Pancreas (tissue), 10 donors: ENCODE results near the gene CAMK1D. TPM values are rescaled to one million over a fixed set of nuclear protein-coding genes. Genes with fewer than 3 reads are reported as not detected.

Source experiments
- ATAC-seq, 4 donors: fragments of 200-7000 bp; cut with Tn5 transposase; one replicate each; pipeline versions ENCODE4 v1.8.0 to v1.9.1; 2020; ENCODE audit warnings: mild to moderate bottlenecking in 4 of 4, moderate library complexity in 4 of 4
- DNase-seq, 6 donors: peaks; one replicate each; pipeline ENCODE4 v3.0.0-alpha.2; 2020
- FAIRE-seq: peaks from 2 replicates; lab custom pipeline; 2012; peaks lifted over from hg19 to GRCh38; lab: Jason Lieb, UNC
- H3K27ac ChIP-seq, 4 donors: fragments of 200-600 bp; sonication (generic); 1 replicate in 3 of 4; 2 replicates in 1 of 4; pipeline versions ENCODE4 v1.5.0 to v1.8.0; 2020
- H3K27me3 ChIP-seq, 4 donors: fragments of 200-600 bp; one replicate each; pipeline ENCODE4 v1.8.0; 2021
- H3K36me3 ChIP-seq, 3 donors: fragments of 200-600 bp; sonication (generic) in 1 of 3; one replicate each; pipeline versions ENCODE4 v1.5.0 to v1.8.0; 2020 to 2021
- H3K4me1 ChIP-seq, 3 donors: fragments of 200-600 bp; one replicate each; pipeline ENCODE4 v1.8.0; 2021
- H3K4me3 ChIP-seq, 4 donors: fragments of 200-600 bp; sonication (generic) in 2 of 4; one replicate each; pipeline versions ENCODE4 v1.5.0 to v1.8.0; 2020 to 2021
- H3K9me3 ChIP-seq, 4 donors: fragments of 200-600 bp; one replicate each; pipeline ENCODE4 v1.8.0; 2021
- CTCF ChIP-seq, 4 donors: fragments of 200-600 bp; sonication (generic) in 3 of 4; IDR thresholded peaks; one replicate each; pipeline versions ENCODE4 v1.5.0 to v1.8.0; 2021; ENCODE audit warnings: antibody characterized with exemption in 4 of 4
- WGBS, 2 donors: extraction: QIAGEN DNeasy Blood & Tissue Kit; methylation state at CpG; one replicate each; pipeline ENCODE4 v1.1.7; 2013; 5-methylcytosine and 5-hydroxymethylcytosine counted together
- intact Hi-C, 3 donors: fragments of 100-400 bp; cut with DNase I; formaldehyde crosslinking; loops; one replicate each; pipeline versions ENCODE4 v1.11.1 to v1.14.2; 2022
- polyA plus RNA-seq, 2 donors: library from polyadenylated mRNA; stranded (reverse); fragments of 200-250 nt; gene quantifications; one replicate each; pipeline ENCODE4 v1.2.3, GENCODE V29; 2013
- total RNA-seq, 6 donors: library from RNA; stranded (reverse); fragmentation: NEBNext Ultra II Directional in 4 of 6; extraction: Animal tissue kit (Norgen Biotek cat#: 25700) in 4 of 6; gene quantifications; one replicate each; pipeline versions ENCODE4 v1.2.1 to v1.2.4, GENCODE V29; 2021 to 2023
- donor health status: healthy with polysubstance abuse.
- donor health status: DM: no; HTN: no; CAD: no; lungs with moderate emphysema.
- donor health status: DM: no; HTN: no; CAD: no.
- donor health status: control.
- donor health status: control.
- donor health status: Bipolar disorder and iron deficiency.
- donor health status: DM: yes; HTN: yes; CAD: no.
- donor health status: DM: no; HTN: no; CAD: no.
- donor health status: DM: no; HTN: no; CAD: no.
- donor health status: DM: yes; HTN: yes; CAD: no.

CAMK1D gene
- total and polyA plus RNA-seq, 8 donors = 2.9 to 30.1 (median 22.7) TPM

GRCh38 chr10:12583891-12584595 lies 234.7 kb downstream of the CAMK1D start:
- WGBS, 2 donors = 98% methylated on average over 5 of the region's 5 CpGs
- Histone ChIP-seq H3K27ac (no peak overlapping the region), H3K9me3 (no peaks in the 10 kb centered on the region), H3K4me3 (no peak overlapping the region), H3K4me1 (peaks cover 0 to 4% (median 0%) of the 10 kb centered on the region in 3 donors), H3K36me3 (no peaks in the 10 kb centered on the region), H3K27me3 (no peaks in the 10 kb centered on the region)
- FAIRE-seq = no peak
- no peak for TF ChIP-seq CTCF (IDR thresholded peaks at IDR 0.05)
- no peak for DNase-seq
- no peak for ATAC-seq
- intact Hi-C loops = no loop called here

- intact Hi-C loops = no loop called here
- Histone ChIP-seq H3K4me1 (no peaks in the 10 kb centered on the region), H3K4me3 (no peak overlapping the region), H3K27me3 (no peaks in the 10 kb centered on the region), H3K9me3 (no peaks in the 10 kb centered on the region), H3K36me3 (no peaks in the 10 kb centered on the region), H3K27ac (no peak overlapping the region)
- ATAC-seq (no peak), FAIRE-seq (no peak), DNase-seq (no peak)
- 88 to 91% methylated on average over 4 of the region's 4 CpGs for WGBS, 2 donors
- no peak for TF ChIP-seq CTCF (IDR thresholded peaks at IDR 0.05)
Measured at GRCh38 chr10:12586741-12587140, 237.4 kb downstream of the CAMK1D start.

GRCh38 chr10:12587451-12587888 lies 238.1 kb downstream of the CAMK1D start:
- DNase-seq = no peak
- H3K4me3 ChIP-seq = no peak overlapping the region
- H3K27me3 ChIP-seq = no peaks in the 10 kb centered on the region
- FAIRE-seq = no peak
- no peak for TF ChIP-seq CTCF (IDR thresholded peaks at IDR 0.05)
- 88% methylated on average over 4 of the region's 4 CpGs for WGBS, 2 donors
- ATAC-seq = no peak
- H3K9me3 ChIP-seq = no peaks in the 10 kb centered on the region
- no peaks in the 10 kb centered on the region for H3K36me3 ChIP-seq
- H3K4me1 ChIP-seq = no peaks in the 10 kb centered on the region
- intact Hi-C loops = no loop called here
- no peak overlapping the region for H3K27ac ChIP-seq

GRCh38 chr10:12588091-12588860 lies 238.9 kb downstream of the CAMK1D start:
- H3K4me3 ChIP-seq = no peak overlapping the region
- no peak for FAIRE-seq
- no peaks in the 10 kb centered on the region for H3K36me3 ChIP-seq
- no peak overlapping the region for H3K27ac ChIP-seq
- ATAC-seq = no peak
- DNase-seq = no peak
- intact Hi-C loops = no loop called here
- no peaks in the 10 kb centered on the region for H3K4me1 ChIP-seq
- no peaks in the 10 kb centered on the region for H3K9me3 ChIP-seq
- no peaks in the 10 kb centered on the region for H3K27me3 ChIP-seq
- WGBS, 2 donors = 67 to 76% methylated on average over 12 of the region's 12 CpGs
- TF ChIP-seq CTCF (IDR thresholded peaks at IDR 0.05) = no peak

GRCh38 chr10:12589291-12589690 lies 239.9 kb downstream of the CAMK1D start:
- no peaks in the 10 kb centered on the region for H3K36me3 ChIP-seq
- no peaks in the 10 kb centered on the region for H3K4me1 ChIP-seq
- H3K27ac ChIP-seq = no peak overlapping the region
- no peak for TF ChIP-seq CTCF (IDR thresholded peaks at IDR 0.05)
- no peaks in the 10 kb centered on the region for H3K9me3 ChIP-seq
- H3K27me3 ChIP-seq = no peaks in the 10 kb centered on the region
- no peak for DNase-seq
- intact Hi-C loops = no loop called here
- H3K4me3 ChIP-seq = no peak overlapping the region
- no peak for ATAC-seq
- WGBS, 2 donors = 87 to 93% methylated on average over 8 of the region's 8 CpGs
- no peak for FAIRE-seq
